ENCODE data around the gene PSMG1.

PSMG1 gene

DNA sequence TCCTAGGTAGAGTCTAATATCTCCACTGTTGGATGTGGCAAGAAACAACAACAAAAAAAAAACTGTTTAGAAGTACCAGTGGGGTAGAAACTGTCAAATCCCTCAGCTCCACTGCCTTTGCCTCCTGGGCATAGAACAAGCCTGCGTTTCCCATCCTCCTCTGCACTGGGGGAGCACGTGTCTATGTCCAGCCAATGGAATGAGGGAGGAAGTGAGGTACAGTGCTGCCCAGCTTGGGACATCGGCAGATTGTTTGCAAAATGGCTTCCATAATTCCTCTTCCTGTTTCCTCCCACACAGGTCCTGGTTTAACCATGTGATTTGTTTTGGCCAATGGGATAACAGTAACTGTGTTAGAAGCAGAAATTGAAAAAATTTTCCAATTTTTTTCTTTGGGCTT lies 39.1 kb downstream of the PSMG1 start:
- no peak overlapping the region for H3K4me3 ChIP-seq (ENCODE audit: low read depth, low read length)
- TF ChIP-seq, protein P1, sequence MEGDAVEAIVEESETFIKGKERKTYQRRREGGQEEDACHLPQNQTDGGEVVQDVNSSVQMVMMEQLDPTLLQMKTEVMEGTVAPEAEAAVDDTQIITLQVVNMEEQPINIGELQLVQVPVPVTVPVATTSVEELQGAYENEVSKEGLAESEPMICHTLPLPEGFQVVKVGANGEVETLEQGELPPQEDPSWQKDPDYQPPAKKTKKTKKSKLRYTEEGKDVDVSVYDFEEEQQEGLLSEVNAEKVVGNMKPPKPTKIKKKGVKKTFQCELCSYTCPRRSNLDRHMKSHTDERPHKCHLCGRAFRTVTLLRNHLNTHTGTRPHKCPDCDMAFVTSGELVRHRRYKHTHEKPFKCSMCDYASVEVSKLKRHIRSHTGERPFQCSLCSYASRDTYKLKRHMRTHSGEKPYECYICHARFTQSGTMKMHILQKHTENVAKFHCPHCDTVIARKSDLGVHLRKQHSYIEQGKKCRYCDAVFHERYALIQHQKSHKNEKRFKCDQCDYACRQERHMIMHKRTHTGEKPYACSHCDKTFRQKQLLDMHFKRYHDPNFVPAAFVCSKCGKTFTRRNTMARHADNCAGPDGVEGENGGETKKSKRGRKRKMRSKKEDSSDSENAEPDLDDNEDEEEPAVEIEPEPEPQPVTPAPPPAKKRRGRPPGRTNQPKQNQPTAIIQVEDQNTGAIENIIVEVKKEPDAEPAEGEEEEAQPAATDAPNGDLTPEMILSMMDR (IDR thresholded peaks at IDR 0.05; ENCODE audit: low read depth, low read length): no peak
- no peak for TF ChIP-seq POLR2A (IDR thresholded peaks at IDR 0.05; ENCODE audit: extremely low read depth, insufficient read length)
- no peak for TF ChIP-seq MYC (IDR thresholded peaks at IDR 0.05; ENCODE audit: low read depth, low read length)
- TF ChIP-seq, protein P2, sequence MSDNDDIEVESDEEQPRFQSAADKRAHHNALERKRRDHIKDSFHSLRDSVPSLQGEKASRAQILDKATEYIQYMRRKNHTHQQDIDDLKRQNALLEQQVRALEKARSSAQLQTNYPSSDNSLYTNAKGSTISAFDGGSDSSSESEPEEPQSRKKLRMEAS (IDR thresholded peaks at IDR 0.05; ENCODE audit: low read depth, low read length): no peak

DNA sequence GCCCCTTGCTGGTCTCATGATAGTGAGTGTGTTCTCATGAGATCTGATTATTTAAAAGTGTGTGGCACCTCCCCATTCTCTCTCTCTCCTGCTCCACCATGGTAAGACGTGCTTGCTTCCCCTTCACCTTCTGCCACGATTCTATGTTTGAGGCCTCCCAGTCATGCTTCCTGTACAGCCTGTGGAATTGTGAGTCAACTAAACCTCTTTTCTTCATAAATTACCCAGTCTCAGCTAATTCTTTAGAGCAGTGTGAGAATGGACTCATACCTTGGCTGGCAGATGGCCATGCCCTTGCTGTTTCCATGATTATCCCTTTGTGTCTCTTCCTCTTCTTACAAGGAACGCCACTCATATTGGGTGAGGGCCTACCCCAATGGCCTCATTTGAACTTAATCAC lies 40.3 kb downstream of the PSMG1 start:
- TF ChIP-seq POLR2A (IDR thresholded peaks at IDR 0.05; ENCODE audit: extremely low read depth, insufficient read length): no peak
- TF ChIP-seq, protein P2 (IDR thresholded peaks at IDR 0.05; ENCODE audit: low read depth, low read length): no peak
- TF ChIP-seq, protein P1 (IDR thresholded peaks at IDR 0.05; ENCODE audit: low read depth, low read length): no peak
- TF ChIP-seq MYC (IDR thresholded peaks at IDR 0.05; ENCODE audit: low read depth, low read length): no peak
- no peak for DNase-seq (ENCODE audit: low read depth)
- H3K4me3 ChIP-seq (ENCODE audit: low read depth, low read length): no peak overlapping the region

More for the DNA sequence above, 39.1 kb downstream of the PSMG1 start:
- peak; percentile 17 for DNase-seq (ENCODE audit: low read depth)

DNA sequence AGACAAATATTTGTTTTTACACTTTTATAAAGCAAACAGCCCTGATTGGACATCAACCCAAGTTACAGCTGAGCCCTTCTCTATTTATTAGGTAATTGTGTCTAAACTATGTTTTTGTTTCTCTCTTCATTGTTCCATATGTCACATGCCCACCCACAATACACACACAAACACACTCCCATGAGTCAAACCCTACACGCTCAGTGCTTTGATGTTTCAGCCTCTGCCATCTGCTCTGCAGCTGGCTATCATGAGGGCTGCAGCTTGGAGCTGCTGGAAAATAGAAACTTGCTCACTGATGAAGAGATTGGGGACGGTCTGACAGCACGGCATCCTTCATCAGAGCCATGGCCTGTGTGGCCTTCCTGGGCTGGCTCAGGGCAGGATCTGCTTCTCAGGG lies 41.7 kb downstream of the PSMG1 start:
- no peak overlapping the region for H3K4me3 ChIP-seq (ENCODE audit: low read depth, low read length)
- TF ChIP-seq MYC (IDR thresholded peaks at IDR 0.05; ENCODE audit: low read depth, low read length) (no peak), POLR2A (IDR thresholded peaks at IDR 0.05; ENCODE audit: extremely low read depth, insufficient read length) (no peak)
- TF ChIP-seq, protein P1 (IDR thresholded peaks at IDR 0.05; ENCODE audit: low read depth, low read length): no peak
- TF ChIP-seq, protein P2 (IDR thresholded peaks at IDR 0.05; ENCODE audit: low read depth, low read length): no peak
- DNase-seq (ENCODE audit: low read depth): no peak

DNA sequence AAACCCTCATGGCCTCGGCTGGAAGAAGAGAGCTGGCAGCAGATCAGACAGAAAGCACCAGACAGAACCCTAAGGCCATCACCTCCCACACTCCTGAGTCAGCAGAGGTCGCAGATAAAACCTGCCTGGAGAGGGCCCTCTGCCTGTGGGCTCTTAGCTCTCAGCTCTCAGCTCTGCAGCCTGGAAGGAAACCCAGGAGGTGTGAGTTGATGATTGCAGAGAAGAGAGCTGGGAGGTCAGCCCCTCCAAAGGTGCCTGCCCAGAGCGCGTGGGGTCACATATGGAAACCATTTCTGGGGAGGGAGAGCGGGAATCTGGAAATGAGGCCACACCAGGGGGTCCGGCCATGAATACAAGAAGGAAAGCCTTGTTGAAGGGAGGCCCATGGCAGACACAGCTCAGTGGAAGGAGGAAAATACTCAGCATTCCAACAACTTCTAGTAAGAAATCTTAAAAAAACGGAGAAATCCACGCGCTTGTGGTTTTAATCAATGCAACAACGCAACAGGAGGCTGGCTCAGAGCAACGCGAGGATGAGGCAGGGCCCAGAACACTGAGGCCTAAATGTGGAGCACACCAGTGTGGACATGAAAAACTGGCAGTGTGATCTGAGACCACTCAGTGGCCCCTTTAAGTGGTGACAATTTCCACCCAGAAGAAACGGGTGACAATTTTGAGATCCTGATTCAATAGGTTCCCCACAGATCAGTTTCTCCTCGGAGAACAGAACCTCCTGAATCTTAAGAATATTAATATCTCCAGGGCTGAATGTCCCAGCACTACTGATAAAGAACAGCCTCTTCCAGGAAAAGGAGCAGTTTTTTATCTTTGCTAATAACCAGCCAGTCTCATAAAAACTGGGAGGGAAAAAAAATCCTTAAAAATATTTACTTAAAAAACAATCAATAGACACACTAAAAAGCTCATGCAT lies 45.7 kb downstream of the PSMG1 start:
- H3K4me3 ChIP-seq (ENCODE audit: low read depth, low read length): no peak overlapping the region
- DNase-seq (ENCODE audit: low read depth): peak; percentile 27
- TF ChIP-seq MYC (IDR thresholded peaks at IDR 0.05; ENCODE audit: low read depth, low read length): no peak
- no peak for TF ChIP-seq POLR2A (IDR thresholded peaks at IDR 0.05; ENCODE audit: extremely low read depth, insufficient read length)
- TF ChIP-seq, protein P1 (IDR thresholded peaks at IDR 0.05; ENCODE audit: low read depth, low read length): no peak
- TF ChIP-seq, protein P2 (IDR thresholded peaks at IDR 0.05; ENCODE audit: low read depth, low read length): no peak

DNA sequence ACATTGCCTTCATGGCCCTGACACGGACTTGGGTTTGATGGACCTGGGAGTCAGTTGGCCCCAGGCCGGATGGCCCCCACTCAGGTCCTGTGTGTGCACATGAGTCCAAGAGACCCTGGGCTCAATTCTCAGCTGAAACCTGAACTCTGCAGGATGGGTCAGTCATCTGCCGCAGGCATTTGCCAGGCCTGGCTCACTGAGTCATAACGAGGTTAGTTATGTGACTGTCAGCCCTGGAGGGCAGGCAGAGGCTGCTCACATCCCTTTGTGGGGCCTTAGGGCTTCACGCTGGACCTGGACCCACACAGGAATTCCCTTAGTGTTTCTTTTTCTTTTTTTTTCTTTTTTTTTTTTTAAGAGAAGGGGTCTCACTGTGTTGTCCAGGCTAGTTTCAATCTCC lies 46.5 kb downstream of the PSMG1 start:
- TF ChIP-seq, protein P1 (IDR thresholded peaks at IDR 0.05; ENCODE audit: low read depth, low read length): no peak
- TF ChIP-seq, protein P2 (IDR thresholded peaks at IDR 0.05; ENCODE audit: low read depth, low read length): no peak
- TF ChIP-seq MYC (IDR thresholded peaks at IDR 0.05; ENCODE audit: low read depth, low read length) (no peak), POLR2A (IDR thresholded peaks at IDR 0.05; ENCODE audit: extremely low read depth, insufficient read length) (no peak)
- H3K4me3 ChIP-seq (ENCODE audit: low read depth, low read length): no peak overlapping the region
- no peak for DNase-seq (ENCODE audit: low read depth)
